Loucy (cell line): ENCODE data around the gene KAT8.

ENCODE experiments used
- CTCF ChIP-seq: fragments of 200-600 bp; sonication (generic); conservative IDR thresholded peaks from 2 replicates; pipeline ENCODE4 v1.5.1; 2014; ENCODE audit warnings: mild to moderate bottlenecking, antibody characterized with exemption, low read length
- EZH2phosphoT487 ChIP-seq: fragments of 200-600 bp; IDR thresholded peaks from 2 replicates; pipeline ENCODE4 v1.6.1; 2018; ENCODE audit warnings: antibody characterized with exemption, mild to moderate bottlenecking, moderate library complexity, borderline replicate concordance

DNA sequence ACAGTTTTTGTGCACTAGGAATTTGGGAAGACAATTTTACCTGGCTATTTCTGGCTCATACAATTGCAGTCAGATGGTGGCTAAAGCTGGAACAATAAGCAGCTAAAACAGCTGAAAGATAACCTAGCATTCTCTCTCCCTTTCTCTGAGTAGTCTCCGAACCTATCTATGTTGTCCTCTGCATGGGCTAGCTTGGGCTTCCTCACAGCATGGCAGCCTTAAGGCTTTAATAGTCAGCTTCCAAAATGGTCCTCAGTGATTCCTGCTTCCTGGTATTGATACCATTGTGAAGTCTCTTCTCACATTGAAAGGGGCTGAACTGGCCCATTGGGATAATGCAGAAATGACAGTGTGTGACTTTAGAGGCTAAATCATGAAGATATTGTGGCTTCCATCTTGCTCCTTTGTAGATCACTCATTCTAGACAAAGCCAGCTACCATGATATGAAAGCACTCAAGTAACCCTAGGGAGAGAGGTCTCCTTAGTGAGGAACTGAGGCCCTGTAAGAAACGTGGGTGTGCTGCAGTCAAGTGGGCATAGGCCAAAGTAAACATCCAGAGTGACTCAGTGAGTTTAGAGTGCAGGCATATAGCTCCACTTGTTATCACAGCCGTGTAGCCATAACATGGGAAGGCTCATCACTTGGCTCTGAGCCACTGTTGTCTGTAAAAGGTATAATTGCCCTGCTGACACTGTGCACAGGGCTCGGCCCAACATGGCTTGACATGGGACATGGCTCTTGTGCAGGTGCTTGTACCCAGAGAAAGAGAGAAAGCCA is 17.4 kb upstream of the KAT8 start:
- no peak for TF ChIP-seq CTCF
- no peak for TF ChIP-seq EZH2phosphoT487
